HCT116 (cell line): Measurements from ENCODE around the gene KDM1B. TPM values are rescaled to one million over a fixed set of nuclear protein-coding genes. Genes with fewer than 3 reads are reported as not detected.

Experiments
- ATAC-seq: fragments of 200-7000 bp; cut with Tn5 transposase; 2 replicates; pipeline ENCODE4 v1.9.1; 2020; ENCODE audit warnings: mild to moderate bottlenecking, moderate library complexity
- BruUV-seq: library from RNA; stranded (reverse); fragments of 400-500 nt; replicated peaks from 2 replicates; lab custom pipeline; 2021; lab: Mats Ljungman, UMichigan
- CTCF ChIA-PET: fragments of 300-600 bp; sonication (Branson Sonifier 250); formaldehyde crosslinking; loops from one replicate; lab custom pipeline; 2021; ENCODE audit warnings: antibody characterized with exemption; lab: Charles Lee
- POLR2A ChIA-PET: fragments of 300-600, 350-600 bp; sonication (Branson Sonifier 250); formaldehyde crosslinking; loops from one replicate; lab custom pipeline; 2021; ENCODE audit warnings: antibody characterized with exemption; lab: Charles Lee
- RAD21 ChIA-PET, 2 experiments: fragments of 300-600 bp; sonication (Branson Sonifier 250); formaldehyde crosslinking; loops; one replicate each; lab custom pipeline; 2023; ENCODE audit warnings: low total read pairs in 2 of 2; ENCODE audit not compliant: uncharacterized antibody in 2 of 2, unreplicated experiment in 2 of 2, low non-redundant PET in 1 of 2; lab: Charles Lee
- DNase-seq: peaks from one replicate; pipeline ENCODE4 v3.0.0-alpha.2; 2010; ENCODE audit warnings: low read depth, low spot score
- H2AFZ ChIP-seq: fragments of 200-600 bp; shearing (Covaris generic), sonication (generic); 2 replicates; pipeline ENCODE4 v1.6.1; 2017; ENCODE audit warnings: low read depth, mixed run types, mixed read lengths, antibody characterized with exemption, low read length; ENCODE audit not compliant: poor library complexity, severe bottlenecking
- H3K27ac ChIP-seq: 2 replicates; pipeline ENCODE4 v1.5.1; 2012; ENCODE audit warnings: low read depth, low read length
- H3K27me3 ChIP-seq: fragments of 200-600 bp; sonication (generic); 2 replicates; pipeline ENCODE4 v1.6.1; 2016; ENCODE audit warnings: mixed run types, low read length, mixed read lengths; ENCODE audit not compliant: insufficient read depth
- H3K36me3 ChIP-seq, 2 experiments: fragments of 200-500 bp in 1 of 2; fragments of 200-600 bp in 1 of 2; sonication (Bioruptor generic) in 1 of 2; sonication (generic) in 1 of 2; 2 replicates each; pipeline versions ENCODE4 v1.5.1 to v1.6.1; 2014 to 2016; ENCODE audit warnings: low read length in 2 of 2, inconsistent platforms in 1 of 2, mixed read lengths in 1 of 2, mixed run types in 1 of 2; ENCODE audit not compliant: insufficient read depth in 2 of 2, control insufficient read depth in 1 of 2
- H3K4me1 ChIP-seq, 2 experiments: fragments of 200-600 bp in 1 of 2; sonication (generic) in 1 of 2; 2 replicates each; pipeline versions ENCODE4 v1.5.1 to v1.6.1; 2012 to 2017; ENCODE audit warnings: low read length in 2 of 2, inconsistent platforms in 1 of 2, mild to moderate bottlenecking in 1 of 2, mixed read lengths in 1 of 2, mixed run types in 1 of 2, moderate library complexity in 1 of 2; ENCODE audit not compliant: insufficient read depth in 2 of 2, control insufficient read depth in 1 of 2
- H3K4me2 ChIP-seq: fragments of 200-600 bp; sonication (generic); 2 replicates; pipeline ENCODE4 v1.6.1; 2017; ENCODE audit warnings: mixed run types, low read length, mixed read lengths
- H3K4me3 ChIP-seq, 2 experiments: fragments of 200-600 bp in 1 of 2; sonication (generic) in 1 of 2; replicated peaks in 1 of 2; 2 replicates each; pipeline ENCODE4 v1.5.1; 2011 to 2016; ENCODE audit warnings: low read length in 2 of 2, control low read depth in 1 of 2, low read depth in 1 of 2, mild to moderate bottlenecking in 1 of 2, mixed read lengths in 1 of 2, mixed run types in 1 of 2
- H3K79me2 ChIP-seq: fragments of 200-600 bp; sonication (generic); 2 replicates; pipeline ENCODE4 v1.6.1; 2017; ENCODE audit warnings: mild to moderate bottlenecking, mixed run types, low read length, moderate library complexity, mixed read lengths; ENCODE audit not compliant: insufficient read depth
- H3K9ac ChIP-seq: fragments of 200-600 bp; sonication (generic); 2 replicates; pipeline ENCODE4 v1.6.1; 2016; ENCODE audit warnings: low read length, mixed read lengths
- H3K9me2 ChIP-seq: fragments of 200-600 bp; sonication (generic), shearing (Covaris generic); 2 replicates; pipeline ENCODE4 v1.6.1; 2017; ENCODE audit warnings: mixed run types, mild to moderate bottlenecking, moderate library complexity; ENCODE audit not compliant: insufficient read depth
- H3K9me3 ChIP-seq, 2 experiments: fragments of 200-500 bp in 1 of 2; fragments of 200-600 bp in 1 of 2; sonication (Bioruptor generic) in 1 of 2; sonication (generic) in 1 of 2; 2 replicates each; pipeline ENCODE4 v1.6.1; 2014 to 2017; ENCODE audit warnings: low read length in 2 of 2, mixed read lengths in 2 of 2, inconsistent platforms in 1 of 2, low read depth in 1 of 2, mild to moderate bottlenecking in 1 of 2, mixed run types in 1 of 2, moderate library complexity in 1 of 2; ENCODE audit not compliant: control insufficient read depth in 1 of 2, insufficient read depth in 1 of 2
- H4K20me1 ChIP-seq: fragments of 200-600 bp; sonication (generic), shearing (Covaris generic); 2 replicates; pipeline ENCODE4 v1.6.1; 2017; ENCODE audit warnings: mixed run types, mild to moderate bottlenecking, moderate library complexity; ENCODE audit not compliant: insufficient read depth
- ATF3 ChIP-seq: IDR thresholded peaks from 2 replicates; pipeline ENCODE4 v1.6.1; 2012
- CTCF ChIP-seq, 3 experiments: fragments of 200-600 bp in 1 of 3; sonication (generic) in 1 of 3; IDR thresholded peaks in 2 of 3; conservative IDR thresholded peaks in 1 of 3; 2 replicates each; pipeline ENCODE4 v1.5.1; 2012 to 2017; ENCODE audit warnings: low read depth in 2 of 3, low read length in 2 of 3, antibody characterized with exemption in 1 of 3, borderline replicate concordance in 1 of 3, control low read depth in 1 of 3, mild to moderate bottlenecking in 1 of 3, mixed read lengths in 1 of 3, mixed run types in 1 of 3, moderate library complexity in 1 of 3; ENCODE audit not compliant: insufficient read depth in 1 of 3
- EGR1 ChIP-seq: IDR thresholded peaks from 2 replicates; pipeline ENCODE4 v1.6.1; 2012; ENCODE audit warnings: low read depth
- EZH2phosphoT487 ChIP-seq: fragments of 200-600 bp; IDR thresholded peaks from 2 replicates; pipeline ENCODE4 v1.6.1; 2018; ENCODE audit warnings: antibody characterized with exemption, borderline replicate concordance
- JUND ChIP-seq: IDR thresholded peaks from 2 replicates; pipeline ENCODE4 v1.6.1; 2012
- MAX ChIP-seq: IDR thresholded peaks from 2 replicates; pipeline ENCODE4 v1.6.1; 2012
- POLR2A ChIP-seq: IDR thresholded peaks from 2 replicates; pipeline ENCODE4 v1.7.0; 2011; ENCODE audit warnings: borderline replicate concordance; ENCODE audit not compliant: insufficient read depth, insufficient read length; ENCODE audit errors: extremely low read depth
- POLR2AphosphoS5 ChIP-seq: IDR thresholded peaks from 2 replicates; pipeline ENCODE4 v1.6.1; 2011; ENCODE audit warnings: mild to moderate bottlenecking, low read depth, low read length, moderate library complexity
- RAD21 ChIP-seq: IDR thresholded peaks from 2 replicates; pipeline ENCODE4 v1.6.1; 2012; ENCODE audit warnings: low read depth, mild to moderate bottlenecking
- TCF7L2 ChIP-seq: IDR thresholded peaks from 2 replicates; pipeline ENCODE4 v1.7.0; 2011; ENCODE audit warnings: borderline replicate concordance, inconsistent platforms; ENCODE audit not compliant: insufficient read depth, insufficient read length; ENCODE audit errors: extremely low read depth
- YY1 ChIP-seq: IDR thresholded peaks from 2 replicates; pipeline ENCODE4 v1.6.1; 2011; ENCODE audit warnings: low read length, low read depth, moderate library complexity, mild to moderate bottlenecking; ENCODE audit not compliant: insufficient replicate concordance; ENCODE audit errors: extremely low read depth
- ZFX ChIP-seq: fragments of 450-650 bp; IDR thresholded peaks from 2 replicates; pipeline ENCODE4 v1.6.1; 2017
- ZNF274 ChIP-seq: fragments of 200-500 bp; sonication (Bioruptor generic); IDR thresholded peaks from 2 replicates; pipeline ENCODE4 v1.6.1; 2014; ENCODE audit warnings: mild to moderate bottlenecking, low read depth, low read length, inconsistent platforms
- intact Hi-C: fragments of 100-400 bp; cut with micrococcal nuclease; formaldehyde crosslinking; loops from 2 replicates; pipeline ENCODE4 v1.10.0; 2022
- total RNA-seq: library from RNA; stranded (reverse); gene quantifications from one replicate; pipeline ENCODE4 v1.2.1, GENCODE V29; 2021; ENCODE audit not compliant: unreplicated experiment

KDM1B gene
- total RNA-seq, 1 experiment from 2014 or later: 24.5 TPM

GRCh38 chr6:18264219-18264922 is 109.1 kb downstream of the KDM1B start, which contains the start of gene DEK:
Gene DEK, minus strand, starts transcription at chr6:18264530. Its CDS starts 543 bp downstream, at chr6:18263987.
- no peaks in the 10 kb centered on the region for H3K27me3 ChIP-seq
- RAD21 ChIA-PET: no interaction called here
- TF ChIP-seq EZH2phosphoT487 (no peak), CTCF (IDR thresholded peaks at IDR 0.05 in 2 of 3, conservative IDR thresholded peaks at IDR 0.05 in 1 of 3; ENCODE audit: borderline replicate concordance in 1 of 3, insufficient read depth in 1 of 3, low read depth in 2 of 3, low read length in 2 of 3) (peak in 2 of 3 experiments; percentile 36 to 39; a peak in 3 of 6 replicates), ZNF274 (no peak), TCF7L2 (no peak), POLR2A (no peak), JUND (no peak), ATF3 (no peak), EGR1 (no peak), RAD21 (peak; percentile 37; the same call in 1 of the 2 replicates), MAX (peak; percentile 53; the same call in 1 of the 2 replicates), YY1 (peak; percentile 92), POLR2AphosphoS5 (peak; percentile 46), ZFX (peak; percentile 87)
- POLR2A ChIA-PET: interaction anchor here (0.9 to 1.0 kb wide), 2 partner anchors 10 to 664 kb away, joined by 3 read pairs; partner anchors contain the start of gene FAM8A1
- H3K9me2 ChIP-seq: no peaks in the 10 kb centered on the region
- H4K20me1 ChIP-seq: peaks cover 15% of the 10 kb centered on the region; the same call in 1 of the 2 replicates
- H3K27ac ChIP-seq: peak within 1 kb of the TSS; percentile 85
- H2AFZ ChIP-seq: peak within 1 kb of the TSS; percentile 58
- H3K36me3 ChIP-seq: peaks cover 2 to 21% of the 10 kb centered on the region in 2 experiments; a peak in 2 of 4 replicates
- no TSS peak for BruUV-seq
- H3K9ac ChIP-seq: peak within 1 kb of the TSS; percentile 99
- intact Hi-C loops: loop anchor here (1.0 kb wide), 1 partner anchor 240 kb away; no protein-coding TSS in a partner anchor
- H3K4me2 ChIP-seq: peak within 1 kb of the TSS; percentile 81
- peak; percentile 58 for DNase-seq
- H3K79me2 ChIP-seq: peaks cover 47% of the 10 kb centered on the region
- peak within 1 kb of the TSS; percentile 79 to 91 for H3K4me3 ChIP-seq
- peak; percentile 84 for ATAC-seq
- peaks cover 21 to 51% of the 10 kb centered on the region in 2 experiments for H3K4me1 ChIP-seq
- H3K9me3 ChIP-seq: no peaks in the 10 kb centered on the region
- CTCF ChIA-PET: interaction anchor here (0.6 kb wide), 1 partner anchor 277 kb away, joined by 3 read pairs; the partner anchor contains the start of gene KIF13A
